Stimulated activated CD4-positive, alpha-beta T cell treated with anti-CD3 and anti-CD28 coated beads, TNF-alpha, amount 100 ng/mL, for 24 hours (primary cell): ENCODE results near the gene ME3.

Experiments used
- DNase-seq, 3 experiments: peaks; one replicate each; pipeline ENCODE4 v3.0.0-alpha.2; 2020; ENCODE audit warnings: low read depth in 3 of 3

The ME3 gene

GRCh38 chr11:86488553-86488952 lies 183.9 kb downstream of the ME3 start:
- no peak for DNase-seq

DNA sequence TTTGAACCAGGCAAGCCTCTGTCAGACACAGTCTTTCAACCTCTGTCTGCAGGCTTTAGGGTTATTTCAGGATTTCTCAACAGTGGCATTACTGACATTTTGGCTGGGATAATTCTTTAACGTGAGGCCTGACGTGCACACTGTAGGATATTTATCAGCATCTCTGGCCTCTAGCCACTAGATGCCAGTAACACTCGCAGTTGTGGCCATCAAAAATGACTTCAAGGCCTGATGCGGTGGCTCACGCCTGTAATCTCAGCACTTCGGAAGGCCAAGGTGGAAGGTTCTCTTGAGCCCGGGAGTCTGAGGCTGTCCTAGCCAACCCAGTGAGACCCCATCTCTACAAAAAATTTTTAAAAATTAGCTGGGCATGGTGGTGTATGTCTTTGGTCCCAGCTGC lies 184.7 kb downstream of the ME3 start:
- DNase-seq = no peak

GRCh38 chr11:86486261-86487030 lies 186.0 kb downstream of the ME3 start:
- no peak for DNase-seq

DNA sequence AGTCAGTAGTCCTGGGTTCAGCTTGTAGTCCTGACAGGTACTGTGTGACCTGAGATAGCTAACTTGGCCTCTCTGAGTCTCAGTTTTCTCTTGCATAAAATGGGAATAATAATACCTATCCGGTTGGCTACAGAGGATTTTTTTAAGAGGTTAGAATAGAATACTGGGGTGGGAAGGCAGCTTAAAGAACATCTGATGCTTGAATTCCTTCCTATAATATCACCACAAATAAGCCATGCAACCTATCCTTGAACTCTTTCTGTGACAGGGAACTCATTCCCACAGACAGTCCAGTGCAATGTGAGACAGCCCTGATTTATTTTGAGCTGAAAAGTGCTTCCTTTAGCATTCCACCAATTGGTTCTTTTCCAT lies 187.6 kb downstream of the ME3 start:
- DNase-seq = no peak

- no peak for DNase-seq
These were observed 188.2 kb downstream of the ME3 start for GRCh38 chr11:86483940-86484794.

- no peak for DNase-seq
These were observed 188.8 kb downstream of the ME3 start for GRCh38 chr11:86483610-86483939.

- no peak for DNase-seq
These were observed 189.7 kb downstream of the ME3 start for GRCh38 chr11:86482692-86483091.

- DNase-seq = no peak
These were observed 191.0 kb downstream of the ME3 start for GRCh38 chr11:86481399-86481798.

DNA sequence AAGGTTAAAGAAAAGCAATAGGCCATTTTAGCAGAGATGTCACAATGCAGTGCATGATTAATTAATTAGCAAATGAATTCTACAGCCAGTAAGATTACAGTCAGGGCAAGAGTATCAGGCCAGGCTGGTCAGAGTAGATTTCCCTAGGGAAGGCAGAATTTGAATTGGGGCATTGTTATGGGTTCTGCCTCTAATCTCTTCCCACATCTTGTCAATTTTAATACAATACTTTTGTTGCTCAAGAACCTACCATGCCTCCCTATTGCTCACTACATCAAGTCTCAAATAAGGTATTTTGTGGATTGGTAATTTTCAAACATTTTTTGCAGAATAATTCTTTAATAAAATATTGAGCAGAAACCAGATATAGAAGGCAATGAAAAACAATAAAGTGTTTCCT lies 194.1 kb downstream of the ME3 start:
- DNase-seq = no peak

DNA sequence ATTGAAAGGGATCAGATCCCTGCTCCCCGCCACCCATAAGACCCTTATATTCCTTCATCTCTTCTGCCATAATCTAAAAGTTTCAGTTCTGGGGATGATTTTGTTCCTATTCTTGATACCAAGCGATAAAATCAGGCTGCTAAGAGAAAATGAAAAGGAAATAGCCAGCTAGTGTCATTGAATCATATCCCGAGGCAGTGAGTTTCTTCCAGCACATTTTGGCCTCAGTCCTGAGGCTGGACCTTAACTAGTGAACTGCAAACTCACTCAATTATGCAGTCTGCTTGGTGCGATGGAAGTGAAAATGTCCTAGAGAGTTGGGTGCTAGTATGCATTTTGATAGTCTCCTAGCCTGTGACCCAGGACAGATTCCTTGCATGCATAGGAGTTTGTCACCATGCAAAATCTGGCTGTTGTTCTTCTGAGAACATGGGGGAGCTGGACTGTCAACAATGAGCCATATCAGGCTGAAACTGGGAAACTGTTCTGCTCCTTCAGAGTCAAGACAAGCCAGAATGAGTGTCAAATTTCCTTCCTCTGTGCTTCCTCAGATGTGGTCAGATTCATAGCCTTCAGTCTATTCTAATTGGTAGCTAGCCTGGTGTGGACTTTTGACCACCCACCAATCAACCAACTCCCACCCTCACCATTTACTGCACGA lies 194.8 kb downstream of the ME3 start:
- DNase-seq = no peak

- DNase-seq = no peak
These were observed 196.1 kb downstream of the ME3 start for GRCh38 chr11:86476109-86476861.

GRCh38 chr11:86475027-86475426 lies 197.4 kb downstream of the ME3 start:
- no peak for DNase-seq

DNA sequence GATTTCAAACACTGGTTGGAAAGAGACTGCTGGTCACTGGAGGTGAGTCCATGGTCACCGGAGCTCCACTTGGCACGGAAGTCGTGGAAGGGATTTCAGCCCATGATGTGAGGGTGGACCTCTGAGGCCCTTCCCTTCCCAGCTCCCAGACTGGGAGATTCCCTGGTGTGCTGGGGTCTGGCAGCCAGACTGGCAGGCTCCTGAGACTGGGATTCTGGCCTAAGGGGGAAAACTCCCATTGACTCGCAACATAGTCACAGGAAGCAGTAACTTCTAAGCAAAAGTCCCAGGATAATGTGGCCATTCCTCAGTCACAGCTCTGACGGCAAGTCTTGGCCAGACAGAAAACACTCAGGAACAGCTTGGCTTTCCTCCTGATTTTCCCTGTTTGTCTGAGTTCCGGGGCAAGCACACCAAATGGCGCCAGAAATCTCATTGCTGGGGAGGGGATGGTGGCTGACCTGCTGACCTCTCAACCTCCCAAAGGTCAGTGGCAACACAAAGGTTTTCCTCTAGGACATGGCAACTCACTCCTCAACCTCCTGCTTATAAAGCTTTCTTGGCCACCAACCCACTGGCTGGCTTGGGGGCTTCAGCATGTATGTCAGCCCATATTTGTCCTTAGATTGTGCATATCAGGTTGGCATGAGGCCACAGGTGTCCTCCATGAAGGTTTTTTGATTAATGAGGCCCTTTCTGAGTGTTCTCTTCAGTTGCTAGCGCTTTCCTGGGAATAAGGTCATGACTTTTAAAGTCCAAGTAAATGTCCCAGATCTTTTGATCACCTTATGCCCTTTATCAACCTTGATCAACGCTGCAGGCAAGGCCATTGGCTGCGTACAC lies 198.2 kb downstream of the ME3 start:
- DNase-seq = no peak

DNA sequence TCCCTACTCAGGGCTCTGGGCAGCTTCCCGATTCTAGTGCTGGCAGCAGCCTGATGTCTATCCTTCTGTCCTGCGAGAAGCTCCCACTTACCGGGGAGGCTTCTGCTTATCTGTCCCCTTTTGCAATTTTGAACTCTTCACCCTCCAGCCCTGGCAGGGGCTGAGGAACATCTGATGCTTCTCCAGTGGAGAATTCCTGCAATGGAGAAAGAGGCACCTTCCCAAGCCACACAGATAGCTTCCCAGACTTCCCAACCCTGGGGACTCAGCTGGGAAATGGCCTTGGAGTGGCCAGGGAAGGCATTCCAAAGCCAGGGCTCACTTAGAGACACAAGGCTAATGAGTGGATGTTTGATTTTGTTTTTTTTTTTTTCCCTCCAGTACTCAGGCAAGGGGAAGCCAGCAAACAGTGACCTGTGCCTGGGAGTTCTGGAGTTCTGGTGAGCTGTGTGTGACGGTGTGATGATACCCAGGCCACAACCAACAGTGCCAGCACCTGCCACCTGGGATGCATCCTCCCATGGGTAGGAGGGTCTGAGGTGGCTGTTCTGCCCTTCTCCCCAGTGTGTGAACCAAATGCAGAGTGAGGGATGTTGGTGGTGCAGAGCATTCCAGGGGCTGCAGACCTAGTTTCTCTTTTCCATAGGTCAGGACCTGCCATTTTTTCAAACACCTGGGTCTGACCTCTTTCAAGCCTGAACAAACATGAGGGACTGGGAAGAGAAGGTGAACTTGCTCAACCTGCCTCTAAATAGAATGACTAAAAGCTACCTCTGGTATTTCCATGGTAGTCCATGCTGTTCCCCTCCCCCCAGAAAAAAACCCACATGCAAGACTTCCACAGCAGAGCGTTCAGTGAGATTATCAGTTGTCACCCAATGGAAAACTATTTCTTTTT lies 202.7 kb downstream of the ME3 start:
- no peak for DNase-seq

GRCh38 chr11:86468169-86468568 lies 204.2 kb downstream of the ME3 start:
- DNase-seq = no peak

- no peak for DNase-seq
These were observed 207.8 kb downstream of the ME3 start for GRCh38 chr11:86464509-86465221.

GRCh38 chr11:86463955-86464354 lies 208.5 kb downstream of the ME3 start:
- DNase-seq = no peak

DNA sequence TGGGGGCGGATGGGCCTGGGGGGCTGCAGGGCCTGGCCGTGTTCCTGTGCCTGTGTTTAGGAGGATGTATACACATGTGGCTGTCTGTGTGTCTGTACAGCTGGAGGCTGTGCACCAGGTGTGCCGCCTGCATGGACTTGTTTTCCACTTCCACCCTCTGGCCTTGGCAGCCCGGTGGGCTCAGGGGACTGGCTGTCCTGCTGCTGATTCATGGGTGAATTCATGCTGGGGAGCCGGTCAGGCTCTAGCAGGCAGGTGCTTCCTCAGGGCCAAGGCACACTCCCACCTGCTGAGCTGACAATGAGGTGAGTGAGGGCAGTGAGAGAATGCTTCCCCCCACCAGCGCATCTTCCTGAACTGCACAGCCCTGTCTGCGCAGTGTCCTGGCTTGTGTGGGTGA lies 209.3 kb downstream of the ME3 start:
- DNase-seq = no peak

- no peak for DNase-seq
These were observed 210.5 kb downstream of the ME3 start for GRCh38 chr11:86461892-86462291.
